ENCODE measurements around the gene IL4I1. TPM values are rescaled to one million over a fixed set of nuclear protein-coding genes. Genes with fewer than 3 reads are reported as not detected.
A peak's percentile ranks its signal among the peaks of the same experiment; 100 is the strongest.

Gene IL4I1
- polyA plus RNA-seq, 1 experiment, result 0.30 TPM

DNA sequence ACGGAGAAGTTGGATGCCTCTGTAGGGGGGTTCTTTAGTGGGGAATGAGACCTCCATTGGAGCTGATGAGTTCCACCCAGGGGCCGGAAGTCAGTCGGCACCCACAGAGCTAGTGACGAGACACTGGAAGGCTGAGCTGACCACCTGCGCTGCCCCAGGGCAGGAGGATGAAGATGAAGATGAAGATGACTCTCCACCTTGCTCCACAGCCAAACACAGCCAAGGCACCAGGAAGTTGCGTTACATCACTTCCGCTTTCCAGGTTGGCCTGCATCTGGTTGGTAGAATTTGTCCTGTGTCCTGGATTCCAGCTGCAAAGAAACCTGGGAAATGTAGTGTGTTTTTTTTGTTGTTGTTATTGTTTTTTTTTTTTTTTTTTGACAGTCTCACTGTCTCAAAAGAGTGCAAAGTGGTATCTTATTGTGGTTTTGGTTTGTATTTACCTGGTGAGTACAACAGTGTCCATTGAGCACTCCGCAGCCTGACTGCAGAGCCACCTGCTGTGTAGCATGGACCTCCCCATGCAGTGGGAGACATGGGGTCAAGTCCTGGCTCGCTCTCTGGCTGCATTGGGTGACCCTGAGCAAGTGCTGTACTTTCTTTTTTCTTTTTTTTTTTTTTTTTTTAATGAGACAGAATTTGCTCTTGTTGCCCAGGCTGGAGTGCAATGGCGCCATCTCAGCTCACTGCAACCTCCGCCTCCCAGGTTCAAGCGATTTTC is 17.3 kb downstream of the IL4I1 start:
- CTCF ChIA-PET, result no interaction called here
- TF ChIP-seq, protein P1, sequence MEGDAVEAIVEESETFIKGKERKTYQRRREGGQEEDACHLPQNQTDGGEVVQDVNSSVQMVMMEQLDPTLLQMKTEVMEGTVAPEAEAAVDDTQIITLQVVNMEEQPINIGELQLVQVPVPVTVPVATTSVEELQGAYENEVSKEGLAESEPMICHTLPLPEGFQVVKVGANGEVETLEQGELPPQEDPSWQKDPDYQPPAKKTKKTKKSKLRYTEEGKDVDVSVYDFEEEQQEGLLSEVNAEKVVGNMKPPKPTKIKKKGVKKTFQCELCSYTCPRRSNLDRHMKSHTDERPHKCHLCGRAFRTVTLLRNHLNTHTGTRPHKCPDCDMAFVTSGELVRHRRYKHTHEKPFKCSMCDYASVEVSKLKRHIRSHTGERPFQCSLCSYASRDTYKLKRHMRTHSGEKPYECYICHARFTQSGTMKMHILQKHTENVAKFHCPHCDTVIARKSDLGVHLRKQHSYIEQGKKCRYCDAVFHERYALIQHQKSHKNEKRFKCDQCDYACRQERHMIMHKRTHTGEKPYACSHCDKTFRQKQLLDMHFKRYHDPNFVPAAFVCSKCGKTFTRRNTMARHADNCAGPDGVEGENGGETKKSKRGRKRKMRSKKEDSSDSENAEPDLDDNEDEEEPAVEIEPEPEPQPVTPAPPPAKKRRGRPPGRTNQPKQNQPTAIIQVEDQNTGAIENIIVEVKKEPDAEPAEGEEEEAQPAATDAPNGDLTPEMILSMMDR (IDR thresholded peaks at IDR 0.05; ENCODE audit: low read depth, low read length), result no peak
- Histone ChIP-seq H3K27ac (ENCODE audit: low read depth, low read length) (no peak overlapping the region), H3K27me3 (ENCODE audit: control insufficient read depth, insufficient read depth, low read length) (no peaks in the 10 kb centered on the region), H3K4me3 (ENCODE audit: low read depth, low read length) (no peak overlapping the region), H3K9me3 (ENCODE audit: control insufficient read depth, insufficient read depth, low read length) (peaks cover 13% of the 10 kb centered on the region)
- POLR2A ChIA-PET, result interaction anchor here (0.7 kb wide), 1 partner anchor 10 kb away, joined by 5 read pairs; no protein-coding TSS in a partner anchor
- DNase-seq (ENCODE audit: low read depth, low spot score), result no peak

DNA sequence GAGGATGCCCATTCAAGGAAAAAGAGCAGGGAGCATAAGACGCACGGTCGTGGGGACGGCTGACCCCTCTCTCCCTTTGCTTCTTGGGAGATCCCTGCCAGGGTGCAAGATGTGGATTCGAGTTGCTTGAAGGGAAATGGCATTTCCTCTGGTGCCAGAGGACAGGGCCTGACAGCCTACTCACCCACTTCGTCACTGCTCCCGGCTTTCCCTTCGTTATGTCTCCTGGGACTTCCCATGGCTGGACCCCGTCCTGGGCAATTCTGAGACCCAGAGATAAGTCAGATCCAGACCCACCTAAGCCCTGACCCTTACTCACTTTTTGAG is 18.0 kb downstream of the IL4I1 start:
- Histone ChIP-seq H3K27ac (ENCODE audit: low read depth, low read length) (no peak overlapping the region), H3K27me3 (ENCODE audit: control insufficient read depth, insufficient read depth, low read length) (no peaks in the 10 kb centered on the region), H3K4me3 (ENCODE audit: low read depth, low read length) (peak overlapping the region; percentile 89), H3K9me3 (ENCODE audit: control insufficient read depth, insufficient read depth, low read length) (peaks cover 13% of the 10 kb centered on the region)
- ChIA-PET CTCF (no interaction called here), POLR2A (no interaction called here)
- DNase-seq (ENCODE audit: low read depth, low spot score), result no peak
- TF ChIP-seq, protein P1 (IDR thresholded peaks at IDR 0.05; ENCODE audit: low read depth, low read length), result no peak

DNA sequence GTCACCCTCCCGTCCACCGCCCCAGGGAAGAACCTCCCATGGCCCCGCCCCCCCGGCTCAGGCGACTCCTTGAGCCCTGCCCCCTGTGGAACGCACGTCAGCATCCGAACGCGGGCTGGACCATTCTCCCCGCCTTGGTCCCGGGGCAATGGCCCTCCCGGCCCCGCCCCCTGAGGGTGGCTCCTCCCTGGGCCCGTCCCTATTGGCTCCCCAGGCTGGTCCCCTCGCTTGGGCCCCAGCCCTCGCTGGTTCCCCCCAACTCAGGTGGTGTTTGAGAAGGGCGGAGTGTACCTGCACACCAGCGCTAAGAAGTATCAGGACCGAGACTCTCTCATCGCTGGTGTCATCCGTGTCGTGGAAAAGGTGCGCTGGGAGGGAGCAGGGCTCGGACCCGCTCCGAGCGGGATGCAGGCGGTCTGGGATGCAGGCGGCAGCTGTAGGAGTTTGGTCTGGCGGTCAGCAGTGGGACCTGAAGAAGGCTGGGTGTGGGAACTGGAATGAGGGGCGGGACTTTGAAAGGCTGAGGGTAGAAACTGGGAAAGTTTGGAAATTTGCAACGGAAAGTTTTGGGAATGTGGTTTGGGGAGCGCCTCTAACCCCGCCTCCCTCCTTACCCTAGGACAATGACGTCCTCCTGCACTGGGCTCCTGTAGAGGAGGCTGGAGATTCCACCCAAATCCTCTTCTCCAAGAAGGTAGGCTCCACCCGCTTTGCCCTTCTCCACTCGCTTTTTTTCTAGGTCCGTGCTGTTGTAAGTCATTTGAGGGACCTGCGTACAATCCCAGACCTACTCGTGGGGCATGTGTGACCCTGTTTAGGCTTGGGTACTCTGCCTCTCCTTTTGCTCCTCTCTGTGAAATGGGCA is 18.6 kb downstream of the IL4I1 start:
- Histone ChIP-seq H3K27ac (ENCODE audit: low read depth, low read length) (peak overlapping the region; percentile 100), H3K27me3 (ENCODE audit: control insufficient read depth, insufficient read depth, low read length) (no peaks in the 10 kb centered on the region), H3K9me3 (ENCODE audit: control insufficient read depth, insufficient read depth, low read length) (peaks cover 12% of the 10 kb centered on the region), H3K4me3 (ENCODE audit: low read depth, low read length) (peak overlapping the region; percentile 89)
- TF ChIP-seq, protein P1 (IDR thresholded peaks at IDR 0.05; ENCODE audit: low read depth, low read length), result no peak
- ChIA-PET CTCF (no interaction called here), POLR2A (interaction anchor here (0.5 to 2.2 kb wide), 6 partner anchors 13 to 172 kb away, joined by 3 to 13 read pairs (median 4); partner anchors contain the start of genes MED25 and PTOV1)
- DNase-seq (ENCODE audit: low read depth, low spot score), result peak; percentile 92

DNA sequence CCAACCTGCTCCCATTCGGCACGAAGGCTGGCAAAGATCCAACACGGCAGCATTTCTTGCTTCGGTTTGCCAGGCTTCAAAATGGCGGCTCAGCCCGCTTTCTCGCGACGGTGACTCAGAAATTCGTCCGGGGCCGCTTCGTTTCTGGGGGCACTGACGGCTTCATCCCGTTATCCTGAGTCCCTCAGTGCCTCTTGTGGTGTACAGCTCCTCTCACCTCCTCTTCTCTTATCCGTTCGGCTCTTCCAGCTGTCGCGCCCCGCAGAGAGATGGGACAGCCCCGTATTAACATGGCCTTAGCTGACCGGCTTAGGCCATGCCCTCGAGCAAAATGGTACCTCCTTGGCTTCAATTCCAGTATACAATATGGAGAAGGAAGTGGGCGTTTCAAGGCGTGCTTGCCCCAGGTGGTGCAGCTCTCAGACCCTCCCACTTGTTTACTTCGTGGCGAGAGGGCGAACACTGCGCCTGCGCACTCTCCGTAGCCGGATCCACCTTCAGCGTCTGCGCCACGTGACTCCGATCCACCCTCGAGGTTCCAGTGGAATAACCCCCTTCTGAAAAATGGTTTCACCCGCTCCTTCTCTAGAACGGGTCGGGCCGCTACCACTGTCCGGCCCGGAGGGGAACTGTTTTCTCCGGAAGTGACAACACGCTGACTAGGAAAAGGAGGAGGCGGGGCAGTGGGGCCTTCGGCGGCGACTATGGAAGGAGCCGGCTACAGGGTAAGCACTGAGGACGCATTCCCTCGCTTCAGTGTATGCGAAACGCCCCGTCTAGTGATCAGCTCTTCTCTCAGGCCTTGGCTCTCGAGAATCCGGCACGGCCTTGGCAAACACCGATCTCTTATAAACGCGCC is 19.4 kb downstream of the IL4I1 start, which contains the start of the genes AKT1S1 and TBC1D17:
TSS of gene AKT1S1 (minus strand) at position 336 of the 859 bp plus-strand sequence. CDS start 4,060 bp downstream, outside the sequence.
TSS of gene TBC1D17 (plus strand) at position 683 of the 859 bp plus-strand sequence. CDS start at position 705, 22 bp downstream.
- Histone ChIP-seq H3K4me3 (ENCODE audit: low read depth, low read length) (peak within 1 kb of the TSS; percentile 98), H3K27ac (ENCODE audit: low read depth, low read length) (peak within 1 kb of the TSS; percentile 100), H3K9me3 (ENCODE audit: control insufficient read depth, insufficient read depth, low read length) (peaks cover 3% of the 10 kb centered on the region), H3K27me3 (ENCODE audit: control insufficient read depth, insufficient read depth, low read length) (no peaks in the 10 kb centered on the region)
- DNase-seq (ENCODE audit: low read depth, low spot score), result peak; percentile 100
- POLR2A ChIA-PET, result interaction anchor here (0.5 to 2.2 kb wide), 12 partner anchors 8 to 201 kb away, joined by 3 to 13 read pairs (median 3); partner anchors contain the start of genes ATF5, MED25, NUP62 and PRMT1
- TF ChIP-seq, protein P1 (IDR thresholded peaks at IDR 0.05; ENCODE audit: low read depth, low read length), result no peak
- CTCF ChIA-PET, result no interaction called here
